Ecto neural progenitor cell (in vitro differentiated cells): ENCODE results near the gene HSPBP1.
"Not testable (repeated sequence)": the region's sequence is repeated elsewhere in the genome, so short reads cannot be mapped to it uniquely, and the experiment has no call there.

Experiments
- DNase-seq: peaks from one replicate; pipeline ENCODE4 v3.0.0-alpha.2; 2018; ENCODE audit warnings: low spot score

HSPBP1 gene

DNA sequence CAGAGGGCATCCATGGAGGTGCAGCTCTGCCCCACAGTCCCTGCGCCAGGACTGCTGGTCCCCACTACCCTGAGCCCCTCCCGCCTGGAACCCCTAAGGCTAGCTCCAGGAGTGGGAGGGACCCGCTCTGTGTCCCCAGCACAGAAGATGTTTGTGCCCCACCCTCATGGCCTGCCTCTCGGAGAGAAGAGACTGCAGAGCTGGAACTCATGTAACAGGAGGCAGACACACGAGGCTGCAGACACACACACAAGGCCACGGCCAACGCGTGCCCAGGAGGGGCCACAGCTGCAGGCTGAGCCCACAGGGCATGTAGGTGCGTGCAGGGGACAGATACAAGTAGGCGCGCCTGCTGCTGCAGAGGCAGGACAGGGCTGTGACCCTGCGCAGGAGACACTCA lies 40.9 kb downstream of the HSPBP1 start:
- no peak for DNase-seq

DNA sequence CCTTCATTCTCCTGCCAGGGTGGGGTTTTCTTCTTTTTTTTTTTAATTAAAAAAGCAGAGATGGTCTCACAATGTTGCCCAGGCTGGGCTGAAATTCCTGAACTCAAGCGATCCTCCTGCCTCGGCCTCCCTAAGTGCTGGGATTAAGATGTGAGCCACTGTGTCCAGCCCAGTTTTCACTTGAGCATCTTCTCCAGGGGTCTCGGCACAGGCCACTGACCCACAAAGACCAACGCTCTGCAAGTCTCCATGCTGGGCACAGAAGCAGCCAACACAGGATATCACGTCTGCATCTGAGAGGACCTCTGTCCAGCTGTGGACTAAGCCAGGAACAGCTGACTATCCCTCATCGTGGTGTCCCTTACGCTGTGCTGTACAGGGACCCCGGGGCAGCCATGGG lies 41.9 kb downstream of the HSPBP1 start:
- no peak for DNase-seq

DNA sequence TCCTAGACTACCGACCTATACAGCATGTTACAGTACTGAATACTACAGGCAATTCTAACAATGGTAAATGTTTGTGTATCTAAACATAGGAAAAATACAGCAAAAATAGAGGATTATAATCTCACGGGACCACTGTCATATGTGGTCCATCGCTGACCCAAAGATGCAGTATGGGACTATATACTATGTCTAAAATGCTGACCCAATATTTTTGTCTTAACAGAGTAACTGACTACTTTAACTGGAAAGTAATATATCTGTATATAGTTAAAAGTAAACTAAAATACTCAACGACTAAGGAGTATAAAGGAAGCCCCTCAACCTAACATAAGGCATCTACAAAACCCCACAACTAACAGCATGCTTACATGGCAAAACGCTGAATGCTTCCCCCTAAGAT lies 46.9 kb downstream of the HSPBP1 start:
- DNase-seq = no peak

DNA sequence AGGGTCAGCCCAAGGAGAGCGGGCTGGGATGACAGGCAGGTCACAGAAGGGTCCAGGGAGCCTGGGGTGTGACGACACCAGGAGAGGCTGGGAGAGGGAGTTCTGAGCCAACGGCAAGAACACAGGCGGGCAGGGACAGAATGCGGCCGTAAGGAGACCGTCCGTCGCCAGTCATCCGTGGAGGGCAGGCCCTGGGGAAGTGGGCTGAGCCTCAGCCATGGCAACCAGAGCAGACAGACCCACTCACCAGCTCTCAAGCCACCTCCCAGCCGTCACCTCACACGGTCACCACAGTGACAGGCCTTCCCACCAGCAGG lies 47.7 kb downstream of the HSPBP1 start:
- no peak for DNase-seq

DNA sequence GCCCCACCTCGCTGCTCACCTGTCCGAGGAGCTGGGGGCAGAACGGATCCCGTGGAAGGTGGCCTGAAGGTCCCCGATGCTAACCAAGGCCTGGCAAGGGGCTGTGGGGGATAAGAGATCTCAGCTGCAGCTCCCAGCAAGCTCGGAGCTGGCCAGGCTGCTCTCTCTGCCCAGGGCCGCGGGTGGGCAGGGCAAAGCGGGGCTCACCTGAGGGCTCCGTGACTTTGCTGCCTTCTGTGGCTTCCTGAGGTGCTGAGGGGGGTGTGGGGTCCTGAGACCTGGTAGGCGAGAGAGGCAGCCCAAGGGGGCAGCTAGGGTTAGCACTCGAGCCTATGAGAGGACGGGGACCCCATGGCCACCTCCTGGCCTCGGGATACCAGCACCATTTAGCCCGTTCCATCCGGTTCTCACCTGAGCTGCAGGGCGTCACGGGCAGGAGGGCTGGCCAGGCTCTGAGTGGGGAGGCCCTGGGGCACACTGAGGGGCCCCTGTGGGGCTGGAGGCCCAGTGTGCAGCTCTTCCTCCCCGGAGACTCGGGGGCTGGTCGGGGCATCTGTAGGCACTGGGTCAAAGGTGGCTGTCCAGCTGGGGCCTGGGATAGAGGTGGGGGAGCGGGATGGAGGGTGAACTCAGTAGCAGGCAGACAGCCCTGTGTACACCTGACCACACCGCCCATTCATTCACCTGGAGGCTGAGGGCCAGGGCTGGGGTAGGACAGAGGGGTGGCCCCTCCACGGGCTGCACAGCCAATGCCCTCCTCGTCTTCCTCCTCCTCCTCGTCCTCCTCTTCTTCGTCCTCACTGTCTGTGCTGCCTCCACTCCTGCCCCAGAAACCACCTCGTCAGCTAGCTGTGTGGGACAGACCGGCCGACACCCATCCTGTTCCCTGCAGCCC lies 48.3 kb downstream of the HSPBP1 start:
- no peak for DNase-seq

DNA sequence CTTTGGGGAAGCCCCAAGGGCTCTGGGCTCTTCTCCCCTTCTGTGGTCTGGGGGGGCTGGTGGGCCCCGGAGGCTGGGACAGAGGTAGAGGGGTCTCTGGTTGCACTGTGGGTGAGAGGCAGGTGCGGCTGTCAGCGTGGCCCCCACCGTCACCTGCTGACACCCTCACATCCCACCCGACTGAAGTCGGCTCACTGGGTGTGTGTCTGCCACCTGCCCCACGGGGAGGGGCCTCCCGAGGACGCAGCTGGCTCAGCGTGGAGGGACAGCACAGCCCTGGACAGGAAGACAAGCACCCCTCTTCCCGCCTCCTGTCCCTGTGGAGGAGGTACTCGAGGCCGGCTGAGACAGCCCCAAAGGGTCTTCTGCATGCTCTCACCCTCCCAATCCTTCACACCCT lies 49.1 kb downstream of the HSPBP1 start:
- DNase-seq = no peak

DNA sequence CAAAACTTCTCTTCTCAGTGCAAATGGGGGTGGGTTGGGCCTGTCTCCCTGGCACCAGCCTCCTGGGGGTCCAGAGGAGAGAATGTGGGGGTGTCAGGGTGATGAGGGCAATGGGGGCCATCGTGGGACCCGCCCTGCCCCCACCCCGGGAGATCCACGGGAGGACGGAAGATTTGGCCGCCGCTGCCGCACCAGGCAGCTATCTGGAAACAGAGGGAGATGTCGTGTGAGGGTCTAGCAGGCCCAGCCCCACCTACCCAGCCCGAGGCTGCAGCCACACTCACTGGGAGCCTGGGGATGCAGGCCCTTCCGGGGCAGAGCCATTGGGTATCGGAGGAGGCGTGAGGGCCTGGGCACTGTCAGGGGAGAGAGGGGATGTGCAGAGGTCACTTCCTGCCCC lies 49.6 kb downstream of the HSPBP1 start:
- no peak for DNase-seq

DNA sequence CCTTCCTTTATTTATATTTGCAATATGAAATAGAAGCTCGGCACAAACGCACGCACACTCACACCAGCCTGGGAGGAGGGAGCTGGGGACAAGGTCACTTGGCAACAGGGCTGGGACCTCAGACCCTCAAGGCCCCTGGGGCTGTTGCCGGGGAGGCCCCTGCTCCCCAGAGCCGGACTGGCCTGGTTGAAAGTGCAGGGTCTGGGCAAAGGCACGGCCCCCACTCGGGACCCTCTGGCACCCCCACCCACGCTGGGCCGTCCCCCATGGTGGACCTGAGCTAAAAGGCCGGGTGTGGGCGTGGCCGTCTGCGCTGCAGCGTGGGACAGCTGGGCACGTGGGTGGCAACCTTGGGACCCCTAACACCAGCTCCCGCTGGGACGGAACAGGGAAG lies 50.1 kb downstream of the HSPBP1 start:
- no peak for DNase-seq

DNA sequence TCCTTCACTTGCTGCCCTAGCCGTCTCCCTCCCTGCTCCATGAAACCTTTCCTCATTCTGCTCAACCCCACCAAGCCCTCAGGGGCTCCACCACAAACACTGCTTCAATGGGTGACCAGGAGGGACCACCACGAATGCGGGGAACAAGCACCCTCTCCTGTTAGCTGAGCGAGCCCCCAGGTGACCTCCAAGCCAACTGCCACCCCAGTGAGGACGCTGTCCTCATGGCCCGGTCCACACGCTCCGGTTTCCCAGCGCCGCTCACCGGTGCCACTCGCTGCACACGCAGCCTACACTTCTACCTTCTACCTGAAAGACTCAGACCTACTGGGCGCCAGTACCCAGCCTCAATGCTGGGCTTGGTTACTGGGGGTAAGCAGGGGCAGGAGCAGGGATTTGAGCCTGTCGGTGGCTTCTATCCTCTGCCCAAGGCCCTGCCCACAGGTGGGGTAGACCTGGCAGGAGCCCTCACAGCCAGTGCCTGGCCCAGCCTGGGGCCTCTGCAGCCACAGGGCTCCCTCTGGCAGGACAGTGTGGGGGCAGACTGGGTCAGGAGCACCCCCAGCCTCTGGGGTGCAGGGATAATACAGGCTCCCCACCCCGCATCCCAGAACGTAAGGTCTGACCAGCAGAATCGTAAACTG lies 50.6 kb downstream of the HSPBP1 start:
- DNase-seq = no peak

DNA sequence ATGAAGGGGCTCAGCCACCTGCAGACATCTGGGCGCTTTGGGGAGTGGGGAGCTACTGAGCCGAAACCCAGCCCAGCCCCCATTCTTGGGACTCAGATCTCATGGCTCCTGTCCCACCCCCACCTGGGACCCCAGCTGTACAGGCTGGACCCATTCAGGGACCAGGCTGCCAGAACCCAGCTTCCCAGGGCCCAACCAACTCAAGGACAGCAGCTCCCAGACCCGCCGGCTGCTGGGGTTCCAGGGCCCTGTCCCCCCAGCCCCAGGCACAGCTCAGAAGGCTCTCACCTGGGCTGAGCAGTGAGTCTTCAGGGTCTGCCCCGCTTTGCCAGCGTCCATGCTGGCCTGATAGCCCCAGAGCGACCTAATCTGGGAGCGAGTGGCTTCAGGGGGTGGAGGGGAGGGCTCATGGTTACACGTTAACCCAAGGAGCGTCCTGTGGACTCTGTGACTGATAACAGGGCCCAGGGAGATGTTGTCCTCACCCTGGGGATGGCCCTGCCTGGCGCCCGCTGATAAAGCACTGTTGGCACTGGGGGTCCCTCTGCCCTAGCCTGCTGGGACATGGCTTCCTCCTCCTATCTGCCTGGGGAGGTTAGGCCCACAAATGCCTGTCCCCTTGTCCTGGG lies 51.4 kb downstream of the HSPBP1 start, which contains the start of gene TMEM86B:
TMEM86B (minus strand) TSS at position 361 of the 629 bp plus-strand sequence; CDS start at position 339, 22 bp downstream.
- no peak for DNase-seq

DNA sequence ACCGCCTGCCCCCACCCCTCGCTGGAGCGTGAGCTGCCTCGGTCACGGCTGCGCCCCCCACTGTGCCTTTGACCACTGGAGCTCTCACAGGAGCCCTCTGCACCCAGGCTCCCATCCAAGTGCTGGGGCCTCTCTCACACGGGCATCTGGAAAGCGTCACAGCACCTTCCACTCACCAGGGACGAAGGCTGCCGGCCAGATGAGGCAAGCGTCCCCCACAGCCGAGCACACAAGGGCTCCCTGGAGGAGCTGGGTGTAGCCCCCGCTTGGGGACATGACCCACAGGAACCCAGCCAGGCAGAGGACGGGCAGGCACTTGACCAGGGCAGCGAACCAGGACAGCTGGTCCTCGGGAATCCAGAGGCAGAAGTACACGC lies 51.9 kb downstream of the HSPBP1 start:
- no peak for DNase-seq

DNA sequence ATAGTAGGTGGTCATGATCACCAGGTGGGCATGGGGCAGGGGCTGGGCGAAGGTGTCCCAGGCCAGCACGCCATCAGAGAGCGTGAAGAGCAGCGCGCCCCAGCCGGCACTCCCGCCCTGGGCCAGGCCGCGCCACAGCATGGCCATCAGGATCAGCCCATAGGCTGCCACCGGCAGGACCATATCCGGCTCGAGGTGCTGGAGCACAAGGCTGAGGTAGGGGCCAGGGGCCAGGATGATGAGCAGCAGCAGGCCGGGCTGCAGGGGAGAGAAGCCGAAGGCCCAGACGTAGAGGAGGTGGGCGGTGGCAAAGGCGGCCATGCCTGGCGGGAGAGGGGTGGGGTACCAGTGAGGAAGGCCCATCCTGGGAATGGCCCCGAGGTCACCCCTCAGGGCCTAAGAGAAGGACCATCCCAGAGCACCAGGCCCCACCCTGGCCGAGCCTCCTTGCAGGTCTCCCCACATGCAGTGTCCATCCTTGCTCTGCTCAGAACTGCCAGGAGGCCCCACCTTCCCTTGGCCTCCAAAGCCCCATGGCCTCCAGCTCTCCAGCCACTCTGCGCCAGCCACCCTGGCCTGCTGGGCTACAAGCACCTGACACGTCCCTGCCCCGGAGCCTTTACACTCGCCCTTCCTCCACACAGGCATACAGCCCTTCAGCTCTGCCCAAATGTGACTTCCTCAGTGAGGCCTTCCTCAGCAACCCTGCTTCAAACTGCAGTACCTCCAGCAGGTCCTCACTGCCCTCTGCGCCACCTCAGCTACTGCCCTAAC lies 52.5 kb downstream of the HSPBP1 start:
- DNase-seq = no peak

DNA sequence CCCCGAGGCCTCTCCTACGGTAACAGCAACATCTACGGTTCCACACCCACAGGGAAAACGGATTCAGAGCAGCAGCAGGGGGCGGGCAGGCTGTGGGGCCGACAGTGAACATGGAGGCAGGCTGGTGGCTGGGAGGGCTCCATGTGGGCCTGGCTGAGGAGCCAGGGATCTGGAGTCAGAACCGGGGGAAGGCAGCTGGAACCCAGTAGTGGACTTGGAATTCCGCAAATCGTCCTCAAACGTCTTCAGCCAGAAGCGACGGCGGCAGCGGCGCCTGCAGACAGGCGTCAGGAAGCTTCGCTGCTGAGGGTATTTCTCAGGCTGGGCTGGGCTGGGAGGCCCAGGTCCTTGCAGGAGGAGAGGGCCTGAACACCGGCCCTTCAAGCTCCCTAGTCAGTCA lies 53.1 kb downstream of the HSPBP1 start:
- DNase-seq = no peak

DNA sequence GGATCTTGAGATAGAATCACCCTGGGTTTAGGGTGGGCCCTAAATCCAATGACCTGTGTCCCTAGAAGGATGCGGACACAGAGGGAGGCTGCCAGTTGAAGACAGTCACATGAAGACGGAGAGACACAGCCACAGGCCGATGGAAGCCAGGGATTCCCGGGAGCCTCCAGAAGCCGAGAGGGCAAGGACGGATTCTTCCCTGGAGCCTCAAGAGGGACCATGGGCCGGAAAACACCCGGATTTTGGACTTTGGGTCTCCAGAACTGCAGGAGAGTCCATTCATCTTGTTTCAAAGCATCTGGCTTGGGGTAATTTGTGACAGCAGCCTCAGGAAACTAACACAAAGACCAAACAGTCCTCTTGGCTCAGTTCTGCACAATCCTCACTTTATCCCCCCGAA lies 53.6 kb downstream of the HSPBP1 start:
- DNase-seq = no peak

DNA sequence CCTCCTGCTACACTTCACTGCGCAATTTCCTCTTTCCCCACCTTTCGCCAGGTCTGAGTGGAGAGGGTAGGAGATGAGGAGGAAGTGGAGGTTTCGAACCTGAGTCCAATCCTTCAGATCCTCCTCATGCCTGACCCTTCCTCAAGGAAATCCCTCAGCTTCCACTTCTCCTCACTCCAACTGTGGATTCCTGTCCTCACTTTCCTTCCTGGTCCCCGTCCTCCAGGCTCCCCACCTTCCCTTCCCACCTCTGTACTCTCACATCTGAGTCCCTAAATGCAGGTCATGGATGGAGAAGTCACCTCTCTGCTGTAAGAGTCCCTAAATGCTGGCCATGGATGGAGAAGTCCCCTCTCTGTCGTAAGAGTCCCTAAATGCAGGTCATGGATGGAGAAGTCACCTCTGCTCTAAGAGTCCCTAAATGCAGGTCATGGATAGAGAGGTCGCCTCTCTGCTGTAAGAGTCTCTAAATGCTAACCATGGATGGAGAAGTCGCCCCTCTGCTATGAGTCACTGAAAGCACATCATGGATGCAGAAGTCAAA lies 54.4 kb downstream of the HSPBP1 start:
- DNase-seq = no peak

DNA sequence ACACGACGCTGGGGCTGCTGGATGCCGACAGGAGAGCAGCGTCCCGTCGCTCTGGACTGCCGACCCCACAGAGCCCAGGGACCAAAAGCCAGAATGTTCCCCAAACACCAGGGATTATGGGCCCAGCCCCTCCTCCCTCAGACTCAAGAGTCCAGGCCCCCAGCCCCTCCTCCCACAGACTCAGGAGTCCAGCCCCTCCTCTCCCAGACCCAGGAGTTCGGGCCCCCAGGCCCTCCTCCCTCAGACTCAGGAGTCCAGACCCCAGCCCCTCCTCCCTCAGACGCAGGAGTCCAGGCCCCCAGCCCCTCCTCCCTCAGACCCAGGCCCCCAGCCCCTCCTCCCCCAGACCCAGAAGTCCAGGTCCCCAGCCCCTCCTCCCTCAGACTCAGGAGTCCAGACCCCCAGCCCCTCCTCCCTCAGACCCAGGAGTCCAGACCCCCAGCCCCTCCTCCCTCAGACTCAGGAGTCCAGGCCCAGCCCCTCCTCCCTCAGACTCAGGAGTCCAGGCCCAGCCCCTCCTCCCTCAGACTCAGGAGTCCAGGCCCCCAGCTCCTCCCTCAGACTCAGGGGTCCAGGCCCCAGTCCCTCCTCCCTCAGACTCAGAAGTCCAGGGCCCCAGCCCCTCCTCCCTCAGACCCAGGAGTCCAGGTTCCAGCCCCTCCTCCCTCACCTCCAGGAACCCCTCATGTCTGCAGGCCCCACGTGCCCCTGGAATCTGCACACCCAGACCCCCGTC lies 55.1 kb downstream of the HSPBP1 start:
- DNase-seq = not testable (repeated sequence)

DNA sequence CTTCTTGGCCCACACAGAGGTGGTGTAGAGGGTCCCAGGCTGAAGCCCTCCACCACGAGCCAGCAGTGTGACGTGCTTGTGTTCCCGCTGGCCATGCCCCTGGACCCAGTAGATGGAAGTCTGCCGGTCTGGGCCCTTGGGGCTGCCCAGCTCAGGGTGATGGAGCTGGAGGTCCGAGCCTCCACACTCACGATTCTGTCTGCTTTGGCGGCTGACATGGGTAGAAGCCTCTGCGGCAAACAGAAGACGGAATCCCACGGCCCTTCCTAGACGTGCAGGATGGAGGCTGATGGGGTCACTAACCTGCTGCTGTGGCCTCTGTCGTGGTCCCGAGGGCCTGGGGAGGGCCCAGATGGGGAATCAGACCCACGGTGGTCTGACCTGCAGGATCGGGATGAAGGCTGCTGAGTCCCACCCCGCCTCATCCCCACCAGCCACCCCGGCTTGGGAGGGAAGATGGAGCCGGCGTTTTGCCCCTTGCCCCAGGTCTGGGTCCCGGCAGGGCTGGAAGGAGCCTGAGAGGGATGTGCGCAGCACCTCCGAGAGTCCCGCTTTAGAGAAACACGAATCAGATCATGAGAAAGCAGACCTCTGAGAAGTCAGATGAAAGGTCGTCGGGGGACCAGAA lies 55.8 kb downstream of the HSPBP1 start:
- no peak for DNase-seq

DNA sequence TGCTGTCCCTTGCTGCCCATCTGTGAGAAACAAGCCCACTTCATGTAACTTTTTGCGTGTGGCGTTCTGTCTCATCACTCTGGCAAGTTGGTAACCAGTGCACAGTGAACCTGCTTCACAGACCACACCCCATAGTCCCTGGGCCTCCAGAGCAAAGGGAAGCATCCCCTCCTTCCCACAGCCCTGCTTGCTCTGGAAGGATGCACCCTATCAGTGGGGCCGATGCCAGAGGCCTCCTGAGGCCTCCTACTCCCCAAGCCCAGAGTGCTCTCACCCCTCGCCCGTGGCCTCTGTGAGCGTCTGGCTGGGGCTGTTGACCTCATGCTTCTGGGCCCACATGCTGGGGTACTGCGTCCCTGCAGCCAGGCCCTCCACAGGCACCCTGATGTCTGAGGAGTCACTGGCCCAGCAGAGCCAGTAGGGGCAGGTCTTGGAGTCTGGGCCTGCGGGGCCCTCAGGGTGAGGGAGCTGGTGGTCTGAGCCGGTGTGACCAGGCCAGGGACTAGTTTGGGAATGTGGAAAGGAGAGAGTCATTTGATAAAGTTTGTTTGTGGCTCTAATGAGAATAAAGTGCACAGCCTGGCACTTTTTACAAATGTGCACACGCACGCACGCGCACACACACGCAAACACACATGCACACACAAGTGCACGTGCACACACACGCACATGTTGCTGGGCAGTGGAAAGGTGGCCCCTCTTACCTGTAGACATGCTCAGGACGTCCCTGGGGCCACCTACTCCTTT lies 56.4 kb downstream of the HSPBP1 start:
- no peak for DNase-seq

DNA sequence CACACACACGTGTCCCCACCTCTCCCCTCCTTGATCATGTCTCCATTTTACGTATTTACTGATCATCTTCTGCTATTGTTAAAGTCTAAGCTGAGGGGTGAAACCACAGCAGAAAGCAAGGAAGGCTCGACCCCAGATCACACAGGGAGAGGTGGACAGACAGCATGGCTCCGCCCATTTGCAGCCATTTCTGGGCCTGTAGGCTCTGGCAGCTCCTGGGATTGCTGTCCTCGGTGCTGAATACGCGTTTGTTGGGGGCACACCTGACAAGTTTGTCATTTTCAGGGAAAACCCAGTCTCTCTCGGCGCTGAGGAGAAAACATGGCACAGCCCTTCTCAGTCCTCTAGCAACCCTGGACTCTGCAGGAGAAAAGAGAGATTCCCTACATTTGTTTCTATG lies 59.4 kb downstream of the HSPBP1 start:
- DNase-seq = no peak

DNA sequence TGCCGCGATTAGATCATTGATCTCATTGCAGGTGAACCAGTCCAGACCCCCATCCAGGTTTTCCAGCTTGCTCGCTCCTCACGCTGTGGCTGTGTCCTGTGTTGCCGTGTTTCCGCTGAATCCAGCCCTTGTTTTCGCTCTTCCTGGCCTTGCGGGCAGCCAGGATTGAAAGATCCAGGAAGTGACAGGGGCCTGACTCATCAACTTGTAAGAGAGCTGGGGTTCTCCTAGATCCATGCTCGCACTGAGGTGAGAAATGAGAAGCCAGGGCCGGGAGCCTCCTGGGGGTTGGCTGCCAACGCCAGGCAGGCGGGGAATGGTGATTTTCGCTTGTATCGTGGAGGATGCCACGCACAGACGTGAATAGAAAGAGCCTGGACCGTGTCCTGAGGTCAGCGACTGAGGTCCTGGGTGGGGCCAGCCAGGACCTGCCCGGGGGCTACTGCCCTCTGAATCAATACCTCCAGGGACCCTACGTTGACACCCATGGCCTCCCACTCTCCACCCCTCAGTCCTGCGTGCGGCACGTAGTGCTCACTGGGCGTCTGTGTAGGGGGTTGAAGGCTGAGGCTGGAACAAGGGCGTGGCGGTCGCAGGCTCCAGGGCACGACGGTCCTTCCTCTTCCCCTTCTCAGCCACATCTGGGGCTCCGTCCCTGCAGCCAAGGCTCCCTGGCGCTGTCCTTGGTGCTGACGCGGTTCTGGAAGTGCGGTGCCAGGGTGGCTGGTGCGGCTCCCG lies 63.3 kb downstream of the HSPBP1 start:
- peak; percentile 89 for DNase-seq
